ENCODE data around the gene KCTD2. TPM values are rescaled to one million over a fixed set of nuclear protein-coding genes. Genes with fewer than 3 reads are reported as not detected.
A peak's percentile ranks its signal among the peaks of the same experiment; 100 is the strongest.

The KCTD2 gene
- total and polyA plus RNA-seq, 2 experiments from 2014 or later: 20.7 to 24.4 TPM

DNA sequence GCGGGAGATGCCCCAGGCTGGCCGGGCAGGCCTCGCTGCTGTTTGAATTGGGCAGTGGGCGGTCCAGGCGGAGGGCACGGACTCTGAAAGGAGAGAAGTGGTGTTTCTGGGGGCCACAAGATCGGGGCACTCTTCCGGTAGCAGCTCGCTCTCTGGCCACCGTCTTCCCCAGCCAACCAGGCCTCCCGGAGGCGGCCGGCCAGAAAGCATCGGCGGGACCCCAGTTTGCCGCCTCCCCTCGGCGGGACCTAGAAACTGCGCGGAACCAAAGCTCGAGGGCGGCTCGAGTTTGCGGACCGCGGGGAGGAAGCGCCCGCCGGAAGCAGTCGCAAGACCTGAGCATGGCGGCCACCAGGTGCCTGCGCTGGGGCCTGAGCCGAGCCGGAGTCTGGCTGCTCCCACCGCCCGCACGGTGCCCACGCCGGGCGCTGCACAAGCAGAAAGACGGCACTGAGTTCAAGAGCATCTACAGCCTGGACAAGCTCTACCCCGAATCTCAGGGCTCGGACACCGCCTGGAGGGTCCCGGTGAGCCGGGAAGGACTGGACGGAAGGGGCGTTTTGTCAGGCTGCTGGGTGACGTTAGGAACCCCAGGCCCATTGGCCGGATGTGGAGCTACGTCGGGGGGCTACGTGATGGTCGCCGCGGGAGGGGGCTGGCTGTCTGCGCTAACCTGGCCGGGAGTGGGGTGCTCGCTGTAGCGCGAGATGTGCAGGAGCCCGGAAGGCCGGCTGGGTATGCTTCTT is 34.5 kb upstream of the KCTD2 start, which contains the start of gene MRPL58:
Gene MRPL58 (plus strand): TSS at position 325 of the 746 bp plus-strand sequence. CDS start 17 bp downstream, at position 342.
- no peaks in the 10 kb centered on the region for H3K36me3 ChIP-seq
- TF ChIP-seq, protein P1, sequence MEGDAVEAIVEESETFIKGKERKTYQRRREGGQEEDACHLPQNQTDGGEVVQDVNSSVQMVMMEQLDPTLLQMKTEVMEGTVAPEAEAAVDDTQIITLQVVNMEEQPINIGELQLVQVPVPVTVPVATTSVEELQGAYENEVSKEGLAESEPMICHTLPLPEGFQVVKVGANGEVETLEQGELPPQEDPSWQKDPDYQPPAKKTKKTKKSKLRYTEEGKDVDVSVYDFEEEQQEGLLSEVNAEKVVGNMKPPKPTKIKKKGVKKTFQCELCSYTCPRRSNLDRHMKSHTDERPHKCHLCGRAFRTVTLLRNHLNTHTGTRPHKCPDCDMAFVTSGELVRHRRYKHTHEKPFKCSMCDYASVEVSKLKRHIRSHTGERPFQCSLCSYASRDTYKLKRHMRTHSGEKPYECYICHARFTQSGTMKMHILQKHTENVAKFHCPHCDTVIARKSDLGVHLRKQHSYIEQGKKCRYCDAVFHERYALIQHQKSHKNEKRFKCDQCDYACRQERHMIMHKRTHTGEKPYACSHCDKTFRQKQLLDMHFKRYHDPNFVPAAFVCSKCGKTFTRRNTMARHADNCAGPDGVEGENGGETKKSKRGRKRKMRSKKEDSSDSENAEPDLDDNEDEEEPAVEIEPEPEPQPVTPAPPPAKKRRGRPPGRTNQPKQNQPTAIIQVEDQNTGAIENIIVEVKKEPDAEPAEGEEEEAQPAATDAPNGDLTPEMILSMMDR (IDR thresholded peaks at IDR 0.05; ENCODE audit: low read depth, low read length): peak; percentile 63
- DNase-seq (ENCODE audit: low read depth in 1 of 2, low spot score in 1 of 2): peak; percentile 92 to 93
- peak within 1 kb of the TSS; percentile 55 for H3K4me3 ChIP-seq
- H3K4me1 ChIP-seq (ENCODE audit: low read depth): peaks cover 4% of the 10 kb centered on the region
- H3K27ac ChIP-seq: peak within 1 kb of the TSS; percentile 91
- H3K9me3 ChIP-seq (ENCODE audit: low read depth): no peaks in the 10 kb centered on the region
- no peaks in the 10 kb centered on the region for H3K27me3 ChIP-seq

DNA sequence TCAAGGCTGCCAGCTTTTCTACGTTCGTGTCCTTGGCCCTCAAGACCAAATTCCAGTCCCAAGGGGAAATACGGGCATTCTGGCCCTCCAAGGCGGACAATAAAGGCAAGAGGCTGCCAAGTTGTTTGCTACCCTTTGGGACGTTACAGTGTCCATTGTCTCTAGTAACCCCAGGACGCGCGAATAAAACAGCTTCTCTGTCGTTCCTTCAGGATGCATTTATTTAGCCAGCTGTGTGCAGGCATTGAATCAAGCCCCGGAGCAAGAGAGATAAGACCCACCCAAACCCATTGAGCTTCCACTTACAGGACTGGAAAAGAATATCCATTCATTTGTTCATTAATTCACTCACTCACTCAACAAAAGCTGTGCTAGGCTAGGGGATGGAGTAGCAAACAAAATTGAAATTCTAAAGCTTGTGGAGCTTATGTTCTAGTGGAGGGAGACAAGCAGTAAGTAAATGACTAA is 33.9 kb upstream of the KCTD2 start:
- DNase-seq (ENCODE audit: low read depth in 1 of 2, low spot score in 1 of 2): no peak
- no peaks in the 10 kb centered on the region for H3K27me3 ChIP-seq
- H3K4me1 ChIP-seq (ENCODE audit: low read depth): peaks cover 4% of the 10 kb centered on the region
- H3K27ac ChIP-seq: peak overlapping the region; percentile 91
- H3K9me3 ChIP-seq (ENCODE audit: low read depth): no peaks in the 10 kb centered on the region
- H3K4me3 ChIP-seq: peak overlapping the region; percentile 55
- no peaks in the 10 kb centered on the region for H3K36me3 ChIP-seq
- TF ChIP-seq, protein P1 (IDR thresholded peaks at IDR 0.05; ENCODE audit: low read depth, low read length): no peak

DNA sequence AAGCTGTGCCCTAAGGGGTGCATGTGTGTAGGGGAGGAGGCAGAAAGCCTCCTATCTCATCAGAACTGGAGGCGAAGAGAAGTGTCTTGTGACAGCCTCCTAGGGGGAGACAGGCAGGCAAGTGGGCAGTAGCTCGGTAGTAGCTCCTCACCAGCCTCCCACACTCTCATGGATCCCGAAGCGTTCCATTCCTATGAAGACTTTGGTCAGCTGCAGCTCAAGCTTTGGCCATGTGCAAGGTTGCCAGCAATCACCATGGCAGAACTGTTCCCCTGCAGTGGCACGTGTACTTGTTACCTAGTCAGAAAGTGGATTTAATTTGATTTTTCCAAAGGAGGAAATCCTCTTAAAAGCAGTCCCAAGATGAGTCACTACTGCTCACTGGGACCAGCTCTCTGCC is 27.9 kb upstream of the KCTD2 start:
- Histone ChIP-seq H3K9me3 (ENCODE audit: low read depth) (no peaks in the 10 kb centered on the region), H3K27ac (no peak overlapping the region), H3K4me1 (ENCODE audit: low read depth) (no peaks in the 10 kb centered on the region), H3K36me3 (peaks cover 2% of the 10 kb centered on the region), H3K27me3 (no peaks in the 10 kb centered on the region), H3K4me3 (no peak overlapping the region)
- TF ChIP-seq, protein P1 (IDR thresholded peaks at IDR 0.05; ENCODE audit: low read depth, low read length): no peak
- DNase-seq (ENCODE audit: low read depth in 1 of 2, low spot score in 1 of 2): no peak

DNA sequence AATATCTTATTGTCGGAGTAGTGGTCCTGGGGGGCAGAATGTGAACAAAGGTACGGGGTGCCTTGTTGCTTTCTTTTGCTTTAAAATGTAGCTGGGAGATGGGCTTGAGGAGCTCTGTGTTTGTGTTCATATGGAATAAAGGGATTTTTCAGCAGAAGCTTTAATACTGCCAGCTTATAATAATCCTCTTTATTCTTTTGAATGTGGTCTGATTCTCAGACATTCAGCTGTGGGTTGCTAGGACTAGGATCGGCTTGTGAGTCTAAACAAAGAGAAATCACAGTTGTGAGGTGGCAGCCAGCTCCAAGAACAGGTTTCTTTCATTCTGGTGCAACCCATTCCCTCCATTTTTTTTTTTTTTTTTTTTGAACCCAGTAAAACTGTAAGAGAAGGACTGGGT is 27.3 kb upstream of the KCTD2 start:
- no peaks in the 10 kb centered on the region for H3K4me1 ChIP-seq (ENCODE audit: low read depth)
- H3K9me3 ChIP-seq (ENCODE audit: low read depth): no peaks in the 10 kb centered on the region
- TF ChIP-seq, protein P1 (IDR thresholded peaks at IDR 0.05; ENCODE audit: low read depth, low read length): no peak
- H3K27ac ChIP-seq: no peak overlapping the region
- H3K27me3 ChIP-seq: no peaks in the 10 kb centered on the region
- DNase-seq (ENCODE audit: low read depth in 1 of 2, low spot score in 1 of 2): no peak
- H3K4me3 ChIP-seq: no peak overlapping the region
- H3K36me3 ChIP-seq: peaks cover 2% of the 10 kb centered on the region

DNA sequence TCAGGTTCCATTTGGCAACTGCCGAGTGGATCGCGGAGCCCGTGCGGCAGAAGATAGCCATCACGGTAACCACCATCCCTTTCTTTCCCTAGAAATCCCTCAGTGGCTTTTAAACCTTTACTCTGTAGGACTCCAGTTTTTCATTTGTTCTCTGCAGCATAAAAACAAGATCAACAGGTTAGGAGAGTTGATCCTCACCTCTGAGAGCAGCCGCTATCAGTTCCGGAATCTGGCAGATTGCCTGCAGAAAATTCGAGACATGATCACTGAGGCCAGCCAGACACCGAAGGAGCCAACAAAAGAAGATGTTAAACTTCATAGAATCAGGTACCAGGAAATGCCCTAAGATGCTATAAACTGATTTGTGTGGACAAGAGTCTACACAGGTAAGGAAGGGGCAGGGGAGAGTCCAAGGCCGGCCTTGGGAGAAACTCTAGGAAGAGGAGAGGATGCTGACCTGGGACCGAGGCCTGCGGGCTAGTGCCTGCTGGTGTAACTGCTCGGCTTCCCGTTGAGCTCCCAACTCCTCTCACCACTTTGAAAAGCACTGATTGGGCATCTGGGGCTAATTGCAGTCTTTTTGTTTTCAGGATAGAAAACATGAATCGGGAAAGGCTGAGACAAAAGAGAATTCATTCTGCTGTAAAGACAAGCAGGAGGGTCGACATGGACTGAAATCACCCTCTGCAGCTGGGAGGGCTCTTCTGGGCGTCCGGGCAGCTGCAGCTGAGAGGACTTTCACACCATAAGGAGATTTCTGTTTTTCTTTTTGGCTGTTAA is 26.5 kb upstream of the KCTD2 start:
- no peaks in the 10 kb centered on the region for H3K9me3 ChIP-seq (ENCODE audit: low read depth)
- H3K4me3 ChIP-seq: no peak overlapping the region
- DNase-seq (ENCODE audit: low read depth in 1 of 2, low spot score in 1 of 2): no peak
- no peak overlapping the region for H3K27ac ChIP-seq
- TF ChIP-seq, protein P1 (IDR thresholded peaks at IDR 0.05; ENCODE audit: low read depth, low read length): no peak
- H3K36me3 ChIP-seq: peaks cover 2% of the 10 kb centered on the region
- H3K4me1 ChIP-seq (ENCODE audit: low read depth): no peaks in the 10 kb centered on the region
- H3K27me3 ChIP-seq: no peaks in the 10 kb centered on the region
